Prostate gland (tissue), 2 donors: ENCODE results near the gene GAREM1. TPM values are rescaled to one million over a fixed set of nuclear protein-coding genes. Genes with fewer than 3 reads are reported as not detected.

Experiments
- DNase-seq: peaks from one replicate; pipeline ENCODE4 v3.0.0-alpha.2; 2019; ENCODE audit warnings: low spot score
- H3K27ac ChIP-seq, 2 donors: fragments of 200-600 bp; sonication (generic); 2 replicates each; pipeline ENCODE4 v1.5.1; 2017 to 2019
- H3K27me3 ChIP-seq: fragments of 200-600 bp; sonication (generic); replicated peaks from 2 replicates; pipeline ENCODE4 v1.5.1; 2019; ENCODE audit not compliant: insufficient read depth
- H3K36me3 ChIP-seq, 2 donors: fragments of 200-600 bp; sonication (generic); 1 replicate in 1 of 2; 2 replicates in 1 of 2; pipeline versions ENCODE4 v1.5.1 to v1.8.1; 2017 to 2019
- H3K4me1 ChIP-seq: fragments of 200-600 bp; sonication (generic); replicated peaks from 2 replicates; pipeline ENCODE4 v1.5.1; 2019
- H3K4me3 ChIP-seq, 2 donors: fragments of 200-600 bp; sonication (generic); 2 replicates each; pipeline ENCODE4 v1.5.1; 2017 to 2019
- H3K9me3 ChIP-seq: fragments of 200-600 bp; sonication (generic); 2 replicates; pipeline ENCODE4 v1.5.1; 2017
- CTCF ChIP-seq, 4 experiments: fragments of 200-600 bp in 2 of 4; fragments of 450-650 bp in 2 of 4; sonication (generic) in 2 of 4; IDR thresholded peaks; 1 replicate in 3 of 4; 2 replicates in 1 of 4; pipeline ENCODE4 v1.5.1; 2016 to 2019; ENCODE audit warnings: antibody characterized with exemption in 4 of 4, mild to moderate bottlenecking in 2 of 4, moderate library complexity in 2 of 4
- POLR2A ChIP-seq: fragments of 450-650 bp; IDR thresholded peaks from one replicate; pipeline ENCODE4 v1.6.1; 2016; ENCODE audit warnings: antibody characterized with exemption, mild to moderate bottlenecking
- POLR2AphosphoS5 ChIP-seq: sonication (generic); formaldehyde crosslinking; IDR thresholded peaks from one replicate; pipeline ENCODE4 v1.6.1; 2017; ENCODE audit warnings: antibody characterized with exemption
- WGBS: methylation state at CpG from one replicate; pipeline ENCODE4 v1.1.5; 2018; 5-methylcytosine and 5-hydroxymethylcytosine counted together
- intact Hi-C: fragments of 100-400 bp; cut with DNase I; formaldehyde crosslinking; loops from one replicate; pipeline ENCODE4 v1.14.2; 2022
- total RNA-seq, 2 donors: library from RNA; depleted of rRNA; stranded (reverse); fragments of >200 nt; gene quantifications; one replicate each; pipeline ENCODE4 v1.1.0, GENCODE V29; 2016

Gene GAREM1
- total RNA-seq, 2 donors from 2014 or later, result 9.5 to 14.9 TPM

DNA sequence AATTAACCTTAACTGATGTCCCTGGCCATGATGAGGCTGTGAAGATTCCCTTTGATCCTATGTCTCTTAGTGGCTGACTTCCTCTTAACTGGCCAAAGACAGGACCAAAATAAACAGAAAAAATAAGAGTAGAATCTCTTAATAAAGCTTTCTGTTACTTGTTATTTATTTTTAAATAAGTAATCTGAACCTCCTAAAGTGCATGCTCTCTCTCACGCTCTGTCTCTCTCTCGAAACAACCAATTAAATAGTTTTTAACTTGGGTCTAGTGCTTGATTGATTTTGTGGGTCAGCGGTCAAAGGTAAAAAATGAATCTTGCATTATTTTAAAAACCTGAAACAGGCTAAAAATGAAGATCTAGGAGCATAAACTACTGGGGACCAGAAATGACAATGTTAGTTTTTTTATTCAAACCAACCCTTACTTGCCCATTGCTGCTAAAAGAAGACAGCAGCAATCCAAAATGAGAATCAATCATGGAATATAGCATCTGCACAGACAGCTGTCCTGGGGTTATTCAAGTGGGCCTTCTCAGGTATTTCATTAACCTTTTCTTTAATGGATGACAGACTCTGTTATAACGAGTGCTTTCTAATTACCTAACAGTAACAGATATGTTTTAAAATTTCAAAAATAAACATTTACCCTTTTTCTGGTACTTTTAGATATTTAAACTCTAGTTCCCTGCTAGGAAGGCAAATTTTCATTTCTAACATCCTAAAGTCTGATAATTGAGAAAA is 11.2 kb downstream of the GAREM1 start:
- H3K4me1 ChIP-seq, result no peaks in the 10 kb centered on the region
- DNase-seq, result no peak
- TF ChIP-seq POLR2A, result no peak
- no peaks in the 10 kb centered on the region for H3K9me3 ChIP-seq
- intact Hi-C loops, result no loop called here
- H3K27ac ChIP-seq, result no peak overlapping the region
- no peaks in the 10 kb centered on the region for H3K27me3 ChIP-seq
- WGBS, result 86% methylated on average over 4 of the region's 4 CpGs
- H3K4me3 ChIP-seq, result no peak overlapping the region
- H3K36me3 ChIP-seq, result no peaks in the 10 kb centered on the region

DNA sequence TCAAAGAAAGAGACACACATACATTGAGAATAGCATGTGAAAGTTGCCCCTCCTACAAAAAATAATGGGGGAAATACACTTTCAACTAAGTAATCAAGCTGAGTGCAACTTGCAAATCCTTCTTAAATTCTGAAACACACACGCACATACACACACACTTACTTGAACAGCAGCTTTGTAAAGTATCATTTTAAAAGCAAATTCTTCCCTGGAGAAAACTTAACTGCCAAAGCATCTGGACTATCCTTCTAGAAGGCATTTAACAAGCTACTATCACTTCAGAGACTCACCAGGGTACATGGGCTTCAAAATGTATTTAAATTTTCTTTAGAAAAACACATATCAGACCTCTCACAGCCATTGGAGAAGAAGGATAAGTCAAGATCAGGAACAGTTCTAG is 15.3 kb downstream of the GAREM1 start:
- H3K27ac ChIP-seq, result no peak overlapping the region
- 58% methylated on average over 1 of the region's 1 CpG for WGBS
- H3K4me3 ChIP-seq, result no peak overlapping the region

GRCh38 chr18:32454593-32454992 is 16.1 kb downstream of the GAREM1 start:
- Histone ChIP-seq H3K4me3 (no peak overlapping the region), H3K27ac (no peak overlapping the region), H3K4me1 (no peaks in the 10 kb centered on the region), H3K27me3 (no peaks in the 10 kb centered on the region), H3K9me3 (no peaks in the 10 kb centered on the region), H3K36me3 (no peaks in the 10 kb centered on the region)
- DNase-seq, result no peak
- TF ChIP-seq POLR2A (no peak), POLR2AphosphoS5 (no peak), CTCF (IDR thresholded peaks at IDR 0.05) (no peak)
- 12% methylated on average over 1 of the region's 1 CpG for WGBS
- intact Hi-C loops, result no loop called here

More for the DNA sequence above, 15.3 kb downstream of the GAREM1 start:
- intact Hi-C loops, result no loop called here
- H3K27me3 ChIP-seq, result no peaks in the 10 kb centered on the region
- H3K4me1 ChIP-seq, result no peaks in the 10 kb centered on the region
- DNase-seq, result no peak
- H3K36me3 ChIP-seq, result no peaks in the 10 kb centered on the region
- TF ChIP-seq POLR2AphosphoS5 (no peak), POLR2A (no peak), CTCF (IDR thresholded peaks at IDR 0.05) (no peak)
- H3K9me3 ChIP-seq, result no peaks in the 10 kb centered on the region

GRCh38 chr18:32450874-32451273 is 19.8 kb downstream of the GAREM1 start:
- Histone ChIP-seq H3K9me3 (no peaks in the 10 kb centered on the region), H3K4me1 (no peaks in the 10 kb centered on the region), H3K36me3 (no peaks in the 10 kb centered on the region), H3K27ac (no peak overlapping the region), H3K4me3 (no peak overlapping the region), H3K27me3 (no peaks in the 10 kb centered on the region)
- intact Hi-C loops, result no loop called here
- DNase-seq, result no peak
- TF ChIP-seq POLR2A (no peak), CTCF (IDR thresholded peaks at IDR 0.05) (no peak), POLR2AphosphoS5 (no peak)

DNA sequence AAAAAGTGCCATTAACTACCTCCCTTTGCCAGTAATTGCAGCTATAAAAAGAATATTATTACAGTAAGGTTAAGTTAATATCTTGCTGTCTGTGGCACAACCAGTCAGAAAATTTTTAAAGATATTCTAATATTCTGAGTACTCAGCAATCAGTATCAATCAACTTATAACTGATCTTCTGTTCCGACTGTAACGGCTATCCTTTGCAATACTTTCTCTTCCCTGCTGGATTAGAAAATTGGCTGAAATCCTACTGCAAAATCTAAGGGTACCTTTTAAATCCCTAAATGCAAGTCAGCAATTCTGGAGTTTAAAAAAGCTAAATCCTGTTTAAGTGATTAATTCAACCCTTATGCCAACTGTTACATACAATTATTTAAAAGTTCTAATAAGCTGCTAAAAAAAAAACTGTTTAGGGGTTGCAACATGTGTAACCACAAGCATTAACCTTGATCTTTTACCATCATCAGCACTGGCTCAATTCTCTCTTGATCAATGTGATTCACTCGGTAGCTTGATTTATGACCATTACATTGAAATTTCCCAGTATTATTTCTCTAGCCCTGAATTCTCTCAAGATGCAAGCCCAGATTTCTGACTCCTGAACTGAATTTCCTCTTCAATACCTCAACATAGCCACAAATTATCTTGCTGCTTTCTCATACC is 20.5 kb downstream of the GAREM1 start:
- Histone ChIP-seq H3K4me1 (no peaks in the 10 kb centered on the region), H3K4me3 (no peak overlapping the region), H3K27me3 (no peaks in the 10 kb centered on the region), H3K27ac (no peak overlapping the region), H3K36me3 (no peaks in the 10 kb centered on the region), H3K9me3 (no peaks in the 10 kb centered on the region)
- TF ChIP-seq POLR2AphosphoS5 (no peak), POLR2A (no peak), CTCF (IDR thresholded peaks at IDR 0.05) (no peak)
- 87% methylated on average over 3 of the region's 3 CpGs for WGBS
- no peak for DNase-seq
- intact Hi-C loops, result no loop called here
